Gastrocnemius medialis (tissue), 4 donors: ENCODE results near the gene RAB20.

Experiments
- CTCF ChIP-seq, 5 experiments: fragments of 450-650 bp in 3 of 5; fragments of 200-600 bp in 2 of 5; sonication (generic) in 2 of 5; IDR thresholded peaks in 4 of 5; conservative IDR thresholded peaks in 1 of 5; 1 replicate in 4 of 5; 2 replicates in 1 of 5; pipeline ENCODE4 v1.5.1; 2016 to 2019; ENCODE audit warnings: antibody characterized with exemption in 5 of 5, mild to moderate bottlenecking in 3 of 5, moderate library complexity in 3 of 5
- POLR2A ChIP-seq, 2 donors: fragments of 450-650 bp; IDR thresholded peaks; one replicate each; pipeline ENCODE4 v1.6.1; 2017; ENCODE audit warnings: antibody characterized with exemption in 2 of 2, mild to moderate bottlenecking in 2 of 2, moderate library complexity in 2 of 2

GRCh38 chr13:110518226-110518525 is 43.3 kb downstream of the RAB20 start:
- TF ChIP-seq POLR2A (IDR thresholded peaks at IDR 0.05): no peak
- TF ChIP-seq CTCF (IDR thresholded peaks at IDR 0.05 in 4 of 5, conservative IDR thresholded peaks at IDR 0.05 in 1 of 5): no peak
